ENCODE data around the gene TMEM179.

DNA sequence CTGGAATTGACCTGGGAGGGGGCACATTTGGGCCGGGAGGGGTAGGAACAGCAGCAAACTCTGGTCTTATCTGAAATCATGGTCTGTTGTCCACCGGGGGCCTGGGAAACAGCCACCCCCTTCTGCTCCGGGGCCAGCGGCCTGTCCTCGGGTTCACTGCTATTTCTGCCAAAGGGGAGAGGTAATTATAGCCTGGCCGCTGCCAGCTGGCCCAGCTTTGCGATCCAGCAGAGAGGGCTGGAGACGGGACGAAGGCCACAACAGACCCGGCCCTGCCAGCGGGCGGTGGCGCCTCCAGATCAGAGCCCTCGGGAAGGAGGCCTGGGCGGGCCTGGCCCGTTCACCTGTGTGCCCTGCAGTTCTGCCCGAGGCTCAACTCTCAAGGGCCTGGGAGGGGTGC, 25.1 kb downstream of the TMEM179 start, which contains the start of gene C14orf180:
- TF ChIP-seq, protein P1, sequence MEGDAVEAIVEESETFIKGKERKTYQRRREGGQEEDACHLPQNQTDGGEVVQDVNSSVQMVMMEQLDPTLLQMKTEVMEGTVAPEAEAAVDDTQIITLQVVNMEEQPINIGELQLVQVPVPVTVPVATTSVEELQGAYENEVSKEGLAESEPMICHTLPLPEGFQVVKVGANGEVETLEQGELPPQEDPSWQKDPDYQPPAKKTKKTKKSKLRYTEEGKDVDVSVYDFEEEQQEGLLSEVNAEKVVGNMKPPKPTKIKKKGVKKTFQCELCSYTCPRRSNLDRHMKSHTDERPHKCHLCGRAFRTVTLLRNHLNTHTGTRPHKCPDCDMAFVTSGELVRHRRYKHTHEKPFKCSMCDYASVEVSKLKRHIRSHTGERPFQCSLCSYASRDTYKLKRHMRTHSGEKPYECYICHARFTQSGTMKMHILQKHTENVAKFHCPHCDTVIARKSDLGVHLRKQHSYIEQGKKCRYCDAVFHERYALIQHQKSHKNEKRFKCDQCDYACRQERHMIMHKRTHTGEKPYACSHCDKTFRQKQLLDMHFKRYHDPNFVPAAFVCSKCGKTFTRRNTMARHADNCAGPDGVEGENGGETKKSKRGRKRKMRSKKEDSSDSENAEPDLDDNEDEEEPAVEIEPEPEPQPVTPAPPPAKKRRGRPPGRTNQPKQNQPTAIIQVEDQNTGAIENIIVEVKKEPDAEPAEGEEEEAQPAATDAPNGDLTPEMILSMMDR (IDR thresholded peaks at IDR 0.05) = no peak
- TF ChIP-seq EZH2 (IDR thresholded peaks at IDR 0.05; ENCODE audit: borderline replicate concordance, insufficient read depth, low read depth, low read length, poor library complexity, severe bottlenecking) = no peak

Data from B cell (primary cell).